Measurements from ENCODE around the gene DAB2.

- TF ChIP-seq CTCF (IDR thresholded peaks at IDR 0.05) (no peak), EP300 (IDR thresholded peaks at IDR 0.05) (no peak)
Observed at GRCh38 chr5:39363217-39363616, 61.6 kb downstream of the DAB2 start.

Data from upper lobe of left lung (tissue), 4 donors.